Measurements from ENCODE around the gene SWT1.
"Not testable (repeated sequence)": the region's sequence is repeated elsewhere in the genome, so short reads cannot be mapped to it uniquely, and the experiment has no call there.

The SWT1 gene

GRCh38 chr1:185245466-185245865, 88.5 kb downstream of the SWT1 start:
- DNase-seq (ENCODE audit: low read depth, low spot score), result no peak

DNA sequence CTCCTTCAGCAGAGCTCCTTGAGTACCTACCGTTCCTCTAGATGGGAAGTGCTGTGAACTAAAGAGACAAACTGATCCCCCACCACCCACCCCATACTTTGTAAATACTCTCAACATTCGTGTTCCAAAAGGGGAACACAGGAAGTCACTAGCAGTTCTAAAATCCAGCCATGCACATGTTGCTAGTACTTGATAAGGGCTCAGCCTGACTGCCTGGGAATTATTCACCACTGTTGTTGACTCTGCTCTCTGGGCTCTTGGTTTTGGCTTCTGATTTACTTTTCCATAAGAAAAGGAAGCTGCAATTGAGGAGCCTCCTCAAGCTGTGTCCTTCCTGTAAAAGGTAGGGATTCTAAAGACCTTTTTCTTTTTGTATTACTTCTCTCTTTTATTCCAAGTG, 92.6 kb downstream of the SWT1 start:
- DNase-seq (ENCODE audit: low read depth, low spot score), result no peak

- no peak for DNase-seq (ENCODE audit: low read depth, low spot score)
Observed at GRCh38 chr1:185250063-185250462, 93.1 kb downstream of the SWT1 start.

DNA sequence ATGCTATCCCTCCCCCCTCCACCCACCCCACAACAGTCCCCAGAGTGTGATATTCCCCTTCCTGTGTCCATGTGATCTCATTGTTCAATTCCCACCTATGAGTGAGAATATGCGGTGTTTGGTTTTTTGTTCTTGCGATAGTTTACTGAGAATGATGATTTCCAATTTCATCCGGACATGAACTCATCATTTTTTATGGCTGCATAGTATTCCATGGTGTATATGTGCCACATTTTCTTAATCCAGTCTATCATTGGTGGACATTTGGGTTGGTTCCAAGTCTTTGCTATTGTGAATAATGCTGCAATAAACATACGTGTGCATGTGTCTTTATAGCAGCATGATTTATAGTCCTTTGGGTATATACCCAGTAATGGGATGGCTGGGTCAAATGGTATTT, 95.0 kb downstream of the SWT1 start:
- DNase-seq (ENCODE audit: low read depth, low spot score), result not testable (repeated sequence)

DNA sequence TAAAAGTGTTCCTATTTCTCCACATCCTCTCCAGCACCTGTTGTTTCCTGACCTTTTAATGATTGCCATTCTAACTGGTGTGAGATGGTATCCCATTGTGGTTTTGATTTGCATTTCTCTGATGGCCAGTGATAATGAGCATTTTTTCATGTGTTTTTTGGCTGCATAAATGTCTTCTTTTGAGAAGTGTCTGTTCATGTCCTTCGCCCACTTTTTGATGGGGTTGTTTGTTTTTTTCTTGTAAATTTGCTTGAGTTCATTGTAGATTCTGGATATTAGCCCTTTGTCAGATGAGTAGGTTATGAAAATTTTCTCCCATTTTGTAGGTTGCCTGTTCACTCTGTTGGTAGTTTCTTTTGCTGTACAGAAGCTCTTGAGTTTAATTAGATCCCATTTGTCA, 95.4 kb downstream of the SWT1 start:
- DNase-seq (ENCODE audit: low read depth, low spot score), result not testable (repeated sequence)

- not testable (repeated sequence) for DNase-seq (ENCODE audit: low read depth, low spot score)
Observed at GRCh38 chr1:185255595-185255994, 98.6 kb downstream of the SWT1 start.

DNA sequence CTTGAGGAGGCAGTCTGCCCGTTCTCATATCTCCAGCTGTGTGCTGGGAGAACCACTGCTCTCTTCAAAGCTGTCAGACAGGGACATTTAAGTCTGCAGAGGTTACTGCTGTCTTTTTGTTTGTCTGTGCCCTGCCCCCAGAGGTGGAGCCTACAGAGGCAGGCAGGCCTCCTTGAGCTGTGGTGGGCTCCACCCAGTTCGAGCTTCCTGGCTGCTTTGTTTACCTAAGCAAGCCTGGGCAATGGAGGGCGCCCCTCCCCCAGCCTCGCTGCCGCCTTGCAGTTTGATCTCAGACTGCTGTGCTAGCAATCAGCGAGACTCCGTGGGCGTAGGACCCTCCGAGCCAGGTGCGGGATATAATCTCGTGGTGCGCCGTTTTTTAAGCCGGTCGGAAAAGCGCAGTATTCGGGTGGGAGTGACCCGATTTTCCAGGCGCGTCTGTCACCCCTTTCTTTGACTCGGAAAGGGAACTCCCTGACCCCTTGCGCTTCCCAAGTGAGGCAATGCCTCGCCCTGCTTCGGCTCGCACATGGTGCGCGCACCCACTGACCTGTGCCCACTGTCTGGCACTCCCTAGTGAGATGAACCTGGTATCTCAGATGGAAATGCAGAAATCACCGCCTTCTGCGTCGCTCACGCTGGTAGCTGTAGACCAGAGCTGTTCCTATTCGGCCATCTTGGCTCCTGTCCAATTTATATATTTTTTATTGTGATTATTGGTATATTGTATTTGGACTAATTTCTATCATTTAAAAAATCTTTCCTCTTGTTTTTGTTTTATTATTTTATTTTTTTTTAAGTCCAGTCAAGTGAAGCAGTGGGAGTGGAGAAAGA, 100.4 kb downstream of the SWT1 start:
- DNase-seq (ENCODE audit: low read depth, low spot score), result not testable (repeated sequence)

DNA sequence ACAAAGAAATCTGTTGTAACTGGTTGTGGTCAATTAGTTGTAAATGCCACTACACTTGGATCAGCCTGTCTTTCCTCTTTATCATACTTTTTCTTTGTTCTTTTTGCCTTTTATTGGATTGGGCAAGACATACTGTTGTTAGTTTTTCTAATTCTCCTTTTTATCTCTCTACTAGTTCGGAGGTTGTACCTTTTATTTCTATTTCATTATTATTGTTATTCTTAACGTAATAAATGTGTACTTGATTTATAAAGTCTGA, 100.9 kb downstream of the SWT1 start:
- DNase-seq (ENCODE audit: low read depth, low spot score), result peak; percentile 56

DNA sequence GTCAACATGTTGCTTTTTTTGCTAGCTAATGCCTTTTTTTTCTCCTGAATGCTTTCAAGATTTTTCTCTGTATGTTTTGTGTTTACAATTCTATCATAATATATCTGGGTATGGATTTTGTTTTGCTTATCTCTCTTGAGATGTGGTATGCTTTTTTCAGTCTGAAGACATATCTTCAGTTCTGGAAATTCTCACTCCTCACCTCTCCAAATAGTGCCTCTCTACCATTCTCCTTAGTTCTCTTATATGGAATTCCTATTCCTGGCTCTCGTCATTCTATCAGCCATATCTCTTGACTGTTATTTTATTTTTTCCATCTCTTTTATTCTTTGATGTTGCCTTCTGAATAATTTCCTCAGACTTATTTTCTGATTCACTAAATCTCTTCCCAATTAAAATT, 101.7 kb downstream of the SWT1 start:
- DNase-seq (ENCODE audit: low read depth, low spot score), result no peak

DNA sequence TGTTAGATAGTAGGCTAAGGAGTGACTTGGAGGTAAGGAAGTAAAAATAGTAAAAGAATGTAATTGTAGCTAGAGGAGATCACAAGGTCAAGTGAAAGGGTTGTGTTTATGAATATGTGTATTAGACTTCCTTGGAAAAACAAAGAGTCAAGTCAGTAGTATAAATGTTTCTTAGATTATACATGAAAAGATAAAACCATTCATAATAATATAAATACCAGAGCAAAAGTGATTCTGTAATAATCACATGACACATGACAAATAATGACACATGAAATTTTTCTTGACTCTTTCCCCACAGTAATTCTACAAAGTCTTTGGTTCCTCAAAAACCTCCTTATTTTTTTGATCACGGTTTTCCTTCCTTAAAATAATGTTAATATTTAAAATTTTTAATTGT, 103.6 kb downstream of the SWT1 start:
- DNase-seq (ENCODE audit: low read depth, low spot score), result no peak

DNA sequence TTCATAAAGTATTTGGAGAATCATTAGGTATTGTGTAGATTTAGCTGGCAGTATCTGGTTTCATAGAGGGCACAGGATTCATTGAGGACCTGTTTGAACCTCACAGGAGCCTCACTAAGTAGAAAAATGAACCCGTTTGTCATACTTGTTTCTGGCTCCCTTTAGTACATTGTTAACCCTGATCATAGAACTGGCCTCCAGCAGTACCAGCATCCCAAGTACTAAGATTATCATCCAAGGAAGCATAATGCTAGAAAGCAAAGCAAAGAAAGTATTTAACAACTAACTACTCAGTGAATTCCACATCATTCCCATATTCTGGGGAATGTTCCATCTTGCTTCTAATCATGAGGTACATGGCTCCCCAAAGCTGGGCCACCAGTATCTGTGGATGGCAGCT, 105.2 kb downstream of the SWT1 start:
- no peak for DNase-seq (ENCODE audit: low read depth, low spot score)

DNA sequence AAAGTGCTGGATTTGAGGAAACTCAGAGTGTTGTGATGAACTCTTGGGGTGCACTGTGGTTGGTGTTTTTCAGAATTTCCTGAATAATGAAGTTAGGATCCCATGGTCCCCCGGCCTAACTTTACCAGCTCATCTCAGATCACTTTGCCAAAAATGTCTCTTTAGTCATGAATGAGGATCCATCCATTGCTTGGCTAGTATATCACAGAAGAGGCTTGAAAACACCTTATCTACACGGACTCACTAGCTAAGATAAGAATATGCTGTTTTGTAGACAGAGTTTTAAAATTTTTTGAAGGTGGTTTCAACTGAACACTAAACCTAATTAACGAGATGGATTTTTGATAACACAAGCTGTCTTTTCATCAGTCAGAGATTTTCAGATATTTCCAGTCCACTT, 106.3 kb downstream of the SWT1 start:
- DNase-seq (ENCODE audit: low read depth, low spot score), result no peak

DNA sequence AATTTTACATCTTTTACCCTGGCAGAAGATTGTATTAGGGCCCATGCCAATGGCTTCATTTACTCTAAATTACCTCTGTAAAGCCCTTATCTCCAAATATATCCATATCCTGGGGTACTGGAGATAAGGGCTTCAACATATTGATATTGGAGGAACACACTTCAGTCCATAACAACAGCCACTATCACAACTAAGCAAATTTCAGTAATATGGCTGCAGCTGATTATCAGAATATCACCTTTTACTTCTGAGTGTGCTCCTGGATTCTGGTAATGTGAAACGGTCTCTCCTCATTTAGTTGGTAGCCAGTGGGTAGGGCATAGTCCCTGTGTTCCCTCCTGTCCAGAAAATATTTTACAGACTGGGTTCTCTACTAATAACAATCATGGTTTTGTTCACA, 106.8 kb downstream of the SWT1 start:
- DNase-seq (ENCODE audit: low read depth, low spot score), result no peak

- DNase-seq (ENCODE audit: low read depth, low spot score), result no peak
Observed at GRCh38 chr1:185265314-185265713, 108.3 kb downstream of the SWT1 start.

GRCh38 chr1:185267301-185267700, 110.3 kb downstream of the SWT1 start:
- DNase-seq (ENCODE audit: low read depth, low spot score), result no peak

DNA sequence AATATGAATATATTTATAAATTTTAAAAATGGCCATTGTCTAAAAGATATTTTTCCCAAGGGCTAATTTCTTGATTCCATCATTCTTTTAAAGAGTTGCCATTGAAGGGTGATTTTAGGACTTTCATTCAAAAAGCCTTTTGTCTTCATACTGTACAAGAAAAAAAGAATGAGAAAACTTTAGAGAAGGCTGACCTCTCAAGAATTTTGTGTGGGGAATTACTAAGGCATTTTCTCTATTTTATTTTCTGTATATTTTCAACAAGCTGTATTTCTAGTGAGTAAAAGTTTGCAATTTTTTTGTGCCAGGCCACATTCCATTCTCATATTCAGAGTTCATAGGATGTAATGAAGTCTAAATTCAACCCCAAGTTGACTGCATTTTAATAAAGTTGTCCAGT, 110.7 kb downstream of the SWT1 start:
- DNase-seq (ENCODE audit: low read depth, low spot score), result no peak

DNA sequence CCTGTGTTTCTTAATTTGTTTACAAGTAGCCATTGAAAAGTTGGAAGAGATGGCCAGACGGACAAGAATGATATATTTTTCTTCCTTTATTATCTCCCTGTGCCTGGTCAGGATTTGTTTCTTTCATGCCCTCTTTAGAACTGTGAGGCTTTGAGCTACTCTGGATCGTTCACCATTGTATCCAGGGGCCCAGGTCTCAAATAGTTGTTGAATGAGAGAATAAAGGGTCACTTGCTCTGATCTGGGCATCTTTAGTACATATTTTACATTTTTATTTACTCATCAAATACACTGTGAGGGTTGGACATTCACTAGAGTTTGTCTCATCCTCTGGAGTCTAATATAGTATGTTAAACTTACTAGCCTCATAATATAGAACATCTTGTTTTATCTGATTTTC, 111.4 kb downstream of the SWT1 start:
- no peak for DNase-seq (ENCODE audit: low read depth, low spot score)

DNA sequence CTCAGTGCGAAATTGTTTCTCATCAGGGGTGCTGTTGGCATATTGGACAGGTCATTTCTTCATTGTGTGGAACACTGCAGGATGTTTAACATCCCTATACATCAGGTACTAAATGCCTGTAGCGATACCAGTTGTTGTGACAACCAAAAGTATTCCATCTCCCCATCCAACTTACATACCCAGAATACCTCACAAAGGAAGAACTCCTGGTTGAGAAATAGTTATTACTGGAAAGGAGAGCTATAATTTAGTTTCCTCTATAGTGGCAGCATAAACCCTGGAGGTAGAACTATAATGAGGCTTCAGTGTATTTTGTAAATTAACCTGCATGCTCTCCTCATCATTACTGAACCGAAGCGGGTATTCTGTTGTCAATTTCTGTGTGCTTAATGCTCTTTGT, 115.0 kb downstream of the SWT1 start:
- DNase-seq (ENCODE audit: low read depth, low spot score), result no peak

DNA sequence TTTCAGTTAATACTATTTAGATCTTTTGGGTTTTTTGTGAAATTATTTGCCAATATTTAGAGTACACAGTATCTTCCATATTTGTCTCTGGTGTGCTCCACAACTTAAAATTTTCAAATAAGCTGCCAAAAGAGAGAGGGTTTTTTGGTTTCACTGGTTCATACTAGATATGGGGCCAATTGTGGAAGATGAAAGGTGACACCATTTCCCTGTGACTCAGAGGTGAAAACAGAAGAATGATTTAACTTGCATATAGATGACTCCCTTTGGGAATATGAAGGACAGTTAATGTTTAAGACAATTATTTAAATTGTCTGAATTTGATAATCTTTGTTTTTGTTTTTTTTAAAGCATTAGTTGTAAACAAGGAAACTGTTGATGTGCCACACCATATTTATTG, 122.6 kb downstream of the SWT1 start:
- DNase-seq (ENCODE audit: low read depth, low spot score), result no peak

DNA sequence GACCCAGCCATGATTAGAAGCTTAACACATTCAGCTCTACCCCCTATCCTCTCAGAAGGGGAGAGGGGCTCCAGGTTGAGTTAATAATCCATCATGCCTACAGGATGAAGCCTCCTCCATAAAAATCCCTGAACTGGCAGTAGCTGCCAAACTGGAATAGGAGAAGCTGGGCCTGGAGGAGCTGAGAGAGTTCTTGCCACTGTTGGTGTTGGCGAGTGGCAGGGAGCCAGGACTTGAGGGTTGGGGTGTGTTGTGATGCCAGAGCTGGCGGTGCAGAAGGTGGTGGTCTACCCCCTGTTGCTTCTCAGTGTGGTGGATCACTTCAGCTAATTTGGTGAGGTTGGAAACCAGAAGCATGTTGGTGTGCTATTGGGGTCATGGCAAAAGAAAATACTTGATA, 123.6 kb downstream of the SWT1 start:
- DNase-seq (ENCODE audit: low read depth, low spot score), result no peak

GRCh38 chr1:185281245-185281644, 124.3 kb downstream of the SWT1 start:
- no peak for DNase-seq (ENCODE audit: low read depth, low spot score)

- no peak for DNase-seq (ENCODE audit: low read depth, low spot score)
Observed at GRCh38 chr1:185284116-185284515, 127.1 kb downstream of the SWT1 start.

DNA sequence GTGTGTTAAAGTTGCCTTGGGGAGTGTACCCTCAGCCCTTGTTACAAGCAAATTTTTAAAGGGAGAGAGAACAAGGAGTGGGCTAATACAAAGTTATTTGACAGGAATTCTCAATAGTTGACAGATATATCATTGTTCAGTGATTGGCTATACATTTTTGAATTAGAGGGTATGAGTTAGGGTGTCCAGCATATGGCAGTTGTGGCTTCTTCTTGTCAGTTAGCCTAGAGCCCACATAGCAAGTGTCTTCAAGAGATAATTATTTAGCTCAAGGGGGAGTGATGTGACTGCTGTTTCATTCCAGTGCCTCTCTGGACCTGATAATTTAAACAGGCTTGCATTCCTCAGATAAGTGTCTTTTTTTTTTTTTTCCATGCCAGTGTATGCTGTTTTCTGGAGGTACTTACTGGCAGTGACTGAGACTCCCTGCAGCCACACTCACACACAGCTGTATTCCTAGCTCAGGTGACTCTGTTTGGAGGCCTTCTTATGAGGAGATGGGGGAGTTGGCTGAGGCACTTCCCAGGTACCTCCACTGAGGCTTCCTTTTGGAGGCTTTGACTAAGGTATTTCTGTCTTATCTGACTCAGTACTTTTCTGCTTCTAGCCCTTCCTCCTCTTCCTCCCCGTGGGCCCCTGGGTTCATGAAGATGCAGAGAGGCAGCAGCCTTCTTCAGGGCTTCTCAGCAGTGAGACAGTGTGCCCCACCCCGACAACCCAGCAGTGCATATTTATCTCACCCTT, 127.7 kb downstream of the SWT1 start:
- peak; percentile 39 for DNase-seq (ENCODE audit: low read depth, low spot score)
